ENCODE data around the gene RIPPLY1. TPM values are rescaled to one million over a fixed set of nuclear protein-coding genes. Genes with fewer than 3 reads are reported as not detected.

The RIPPLY1 gene
- total RNA-seq, 3 donors from 2014 or later, result not detected

Other genes starting within 250 kb of the RIPPLY1 start
- under 1 TPM in 1 of 3 donors, not detected in 2; 0.08 TPM for gene RNF128, start 176.6 kb downstream of the RIPPLY1 start, total RNA-seq
- under 1 TPM; 0.18 to 0.61 (median 0.43) TPM for gene TBC1D8B, start 100.7 kb downstream of the RIPPLY1 start, total RNA-seq
- not detected for gene CLDN2, start 17.1 kb upstream of the RIPPLY1 start, total RNA-seq
- 1 to 10 TPM; 5.3 to 6.6 (median 6.6) TPM for gene MORC4, start 96.9 kb upstream of the RIPPLY1 start, total RNA-seq
- 10 to 100 TPM in 2 of 3 donors, 1 to 10 TPM in 1; 8.0 to 11.7 (median 10.6) TPM for gene RBM41, start 215.5 kb upstream of the RIPPLY1 start, total RNA-seq

Data from activated T-cell treated with anti-CD3 and anti-CD28 coated beads, Interleukin-2, amount 50 U/mL, for 4 hours (primary cell).